CD4-positive, alpha-beta T cell (primary cell): ENCODE data around the gene REEP1. TPM values are rescaled to one million over a fixed set of nuclear protein-coding genes. Genes with fewer than 3 reads are reported as not detected.

ENCODE experiments used
- ATAC-seq: fragments of 200-7000 bp; cut with Tn5 transposase; one replicate; pipeline ENCODE4 v1.10.0; 2022; ENCODE audit warnings: mild to moderate bottlenecking; ENCODE audit not compliant: poor library complexity
- CTCF ChIA-PET: fragments of 350-600 bp; sonication (Branson Sonifier 250); formaldehyde crosslinking; loops from one replicate; lab custom pipeline; 2021; ENCODE audit warnings: antibody characterized with exemption, inconsistent platforms; lab: Charles Lee
- POLR2A ChIA-PET: fragments of 350-600 bp; sonication (Branson Sonifier 250); formaldehyde crosslinking; loops from one replicate; lab custom pipeline; 2021; ENCODE audit warnings: antibody characterized with exemption, inconsistent platforms; lab: Charles Lee
- DNase-seq, 14 experiments: peaks; one replicate each; pipeline ENCODE4 v3.0.0-alpha.2; 2013 to 2020; ENCODE audit warnings: mixed read lengths in 2 of 14
- H3K27ac ChIP-seq, 2 donors: one replicate each; pipeline versions ENCODE4 v1.5.1 to v1.7.0; 2013; ENCODE audit warnings: low read length in 2 of 2, low read depth in 1 of 2, mild to moderate bottlenecking in 1 of 2
- H3K27me3 ChIP-seq, 2 experiments: 1 replicate in 1 of 2; 2 replicates in 1 of 2; pipeline versions ENCODE4 v1.6.1 to v1.7.0; 2013; ENCODE audit warnings: low read length in 2 of 2, control low read depth in 1 of 2, mild to moderate bottlenecking in 1 of 2, moderate library complexity in 1 of 2; ENCODE audit not compliant: insufficient read depth in 2 of 2, control insufficient read depth in 1 of 2
- H3K36me3 ChIP-seq: one replicate; pipeline ENCODE4 v1.6.1; 2013; ENCODE audit warnings: low read length, control low read depth; ENCODE audit not compliant: insufficient read depth
- H3K4me1 ChIP-seq: one replicate; pipeline ENCODE4 v1.6.1; 2013; ENCODE audit warnings: low read length, control low read depth; ENCODE audit not compliant: insufficient read depth
- H3K4me3 ChIP-seq: one replicate; pipeline ENCODE4 v1.5.1; 2013; ENCODE audit warnings: mild to moderate bottlenecking, low read length, moderate library complexity
- H3K9me3 ChIP-seq, 2 experiments: 1 replicate in 1 of 2; 2 replicates in 1 of 2; pipeline versions ENCODE4 v1.6.1 to v1.7.0; 2013; ENCODE audit warnings: low read length in 2 of 2, mild to moderate bottlenecking in 2 of 2, control low read depth in 1 of 2, moderate library complexity in 1 of 2; ENCODE audit not compliant: control insufficient read depth in 1 of 2, insufficient read depth in 1 of 2
- H3K27ac Mint-ChIP-seq: one replicate; pipeline ENCODE4 v1.8.0; 2020; ENCODE audit warnings: mixed read lengths
- H3K27me3 Mint-ChIP-seq: one replicate; pipeline ENCODE4 v1.8.0; 2021; ENCODE audit warnings: mixed read lengths
- H3K36me3 Mint-ChIP-seq: one replicate; pipeline ENCODE4 v1.8.0; 2021; ENCODE audit warnings: low read depth, mixed read lengths
- H3K4me1 Mint-ChIP-seq: one replicate; pipeline ENCODE4 v1.8.0; 2021; ENCODE audit warnings: low read depth, mixed read lengths
- H3K4me3 Mint-ChIP-seq: one replicate; pipeline ENCODE4 v1.8.0; 2020; ENCODE audit warnings: mild to moderate bottlenecking, mixed read lengths
- H3K9me3 Mint-ChIP-seq: one replicate; pipeline ENCODE4 v1.8.0; 2020; ENCODE audit warnings: mixed read lengths
- intact Hi-C, 2 experiments: fragments of 100-400 bp; cut with DNase I in 1 of 2; cut with micrococcal nuclease in 1 of 2; formaldehyde crosslinking; loops; one replicate each; pipeline versions ENCODE4 v1.15.1 to v1.9.0; 2023 to 2025; cut with DNase I, micrococcal nuclease
- total RNA-seq, 174 experiments: library from RNA in 2 of 174; stranded (reverse) in 2 of 174; gene quantifications; one replicate each; pipeline ENCODE4 v1.2.3 and lab custom pipeline; 2021 to 2026
- TF ChIP-seq, protein P1 (sequence below): fragments of 200-600 bp; IDR thresholded peaks from one replicate; pipeline ENCODE4 v1.8.0; 2022; ENCODE audit warnings: antibody characterized with exemption, mild to moderate bottlenecking

REEP1 gene
- total RNA-seq, 2 experiments from 2014 or later = not detected

DNA sequence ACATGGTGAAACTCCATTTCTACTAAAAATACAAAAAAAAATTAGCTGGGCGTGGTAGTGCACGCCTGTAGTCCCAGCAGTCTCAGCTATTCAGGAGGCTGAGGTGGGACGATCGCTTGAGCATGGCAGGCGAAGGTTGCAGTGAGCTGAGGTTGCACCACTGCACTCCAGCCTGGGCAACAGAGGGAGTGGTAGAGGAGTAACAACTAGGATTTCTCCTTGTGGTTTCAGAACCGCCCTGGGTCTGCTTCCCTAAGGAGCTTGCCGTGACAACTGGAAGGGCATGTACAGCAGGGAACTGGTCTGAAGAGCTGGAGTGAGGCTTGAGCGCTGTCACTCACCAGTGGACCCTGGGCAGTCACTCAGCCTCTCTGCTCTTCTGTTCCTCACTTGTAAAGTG is 29.1 kb downstream of the REEP1 start:
- Histone ChIP-seq H3K27me3 (no peaks in the 10 kb centered on the region), H3K4me1 (no peaks in the 10 kb centered on the region), H3K27ac (no peak overlapping the region), H3K36me3 (no peaks in the 10 kb centered on the region), H3K9me3 (no peaks in the 10 kb centered on the region), H3K4me3 (no peak overlapping the region)
- no peak for DNase-seq
- no peak overlapping the region for H3K4me3 Mint-ChIP-seq
- H3K27me3 Mint-ChIP-seq = peaks cover 13% of the 10 kb centered on the region
- CTCF ChIA-PET = no interaction called here
- no peaks in the 10 kb centered on the region for H3K36me3 Mint-ChIP-seq
- H3K4me1 Mint-ChIP-seq = no peaks in the 10 kb centered on the region
- TF ChIP-seq, protein P1, sequence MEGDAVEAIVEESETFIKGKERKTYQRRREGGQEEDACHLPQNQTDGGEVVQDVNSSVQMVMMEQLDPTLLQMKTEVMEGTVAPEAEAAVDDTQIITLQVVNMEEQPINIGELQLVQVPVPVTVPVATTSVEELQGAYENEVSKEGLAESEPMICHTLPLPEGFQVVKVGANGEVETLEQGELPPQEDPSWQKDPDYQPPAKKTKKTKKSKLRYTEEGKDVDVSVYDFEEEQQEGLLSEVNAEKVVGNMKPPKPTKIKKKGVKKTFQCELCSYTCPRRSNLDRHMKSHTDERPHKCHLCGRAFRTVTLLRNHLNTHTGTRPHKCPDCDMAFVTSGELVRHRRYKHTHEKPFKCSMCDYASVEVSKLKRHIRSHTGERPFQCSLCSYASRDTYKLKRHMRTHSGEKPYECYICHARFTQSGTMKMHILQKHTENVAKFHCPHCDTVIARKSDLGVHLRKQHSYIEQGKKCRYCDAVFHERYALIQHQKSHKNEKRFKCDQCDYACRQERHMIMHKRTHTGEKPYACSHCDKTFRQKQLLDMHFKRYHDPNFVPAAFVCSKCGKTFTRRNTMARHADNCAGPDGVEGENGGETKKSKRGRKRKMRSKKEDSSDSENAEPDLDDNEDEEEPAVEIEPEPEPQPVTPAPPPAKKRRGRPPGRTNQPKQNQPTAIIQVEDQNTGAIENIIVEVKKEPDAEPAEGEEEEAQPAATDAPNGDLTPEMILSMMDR = no peak
- intact Hi-C loops = no loop called here
- H3K27ac Mint-ChIP-seq = no peak overlapping the region
- H3K9me3 Mint-ChIP-seq = no peaks in the 10 kb centered on the region
- POLR2A ChIA-PET = no interaction called here
- ATAC-seq = no peak

DNA sequence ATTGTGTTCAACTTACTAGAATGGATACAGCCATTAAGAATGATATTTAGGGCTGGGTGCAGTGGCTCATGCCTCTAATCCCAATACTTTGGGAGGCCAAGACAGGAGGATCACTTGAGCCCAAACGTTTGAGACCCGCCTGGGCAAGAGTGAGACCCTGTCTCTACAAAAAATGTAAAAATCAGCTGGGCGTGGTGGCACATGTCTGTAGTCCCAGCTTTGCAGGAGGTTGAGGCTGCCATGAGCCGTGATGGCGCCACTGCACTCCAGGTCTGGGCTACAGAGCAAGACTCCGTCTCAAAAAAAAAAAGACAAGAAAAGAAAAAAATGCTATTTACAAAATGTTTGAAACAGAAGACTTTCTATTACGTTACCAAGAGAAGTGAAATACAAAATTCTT is 30.0 kb downstream of the REEP1 start:
- no peaks in the 10 kb centered on the region for H3K36me3 Mint-ChIP-seq
- Histone ChIP-seq H3K9me3 (no peaks in the 10 kb centered on the region), H3K27me3 (no peaks in the 10 kb centered on the region), H3K36me3 (no peaks in the 10 kb centered on the region), H3K4me1 (no peaks in the 10 kb centered on the region), H3K27ac (no peak overlapping the region), H3K4me3 (no peak overlapping the region)
- ChIA-PET POLR2A (no interaction called here), CTCF (no interaction called here)
- ATAC-seq = no peak
- H3K9me3 Mint-ChIP-seq = no peaks in the 10 kb centered on the region
- H3K4me3 Mint-ChIP-seq = no peak overlapping the region
- no peaks in the 10 kb centered on the region for H3K4me1 Mint-ChIP-seq
- intact Hi-C loops = no loop called here
- no peak for DNase-seq
- TF ChIP-seq, protein P1 = no peak
- H3K27me3 Mint-ChIP-seq = peaks cover 15% of the 10 kb centered on the region
- no peak overlapping the region for H3K27ac Mint-ChIP-seq

DNA sequence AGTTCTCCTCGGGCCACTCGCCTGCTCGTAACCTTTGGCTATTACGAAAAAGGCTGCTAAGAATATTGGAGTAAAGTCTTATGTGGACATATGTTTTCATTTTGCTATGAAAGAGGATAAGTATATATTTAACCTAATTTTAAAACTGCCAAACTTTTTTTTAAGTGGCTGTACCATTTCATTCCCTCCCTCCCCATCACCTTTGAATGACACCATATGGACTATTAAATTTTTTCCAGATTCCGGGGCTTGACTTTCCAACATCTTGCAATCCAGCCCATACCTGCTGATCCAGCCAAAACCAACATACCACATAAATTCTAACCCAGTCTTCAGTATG is 31.5 kb downstream of the REEP1 start:
- Mint-ChIP-seq H3K4me3 (no peak overlapping the region), H3K27me3 (peaks cover 28% of the 10 kb centered on the region), H3K27ac (no peak overlapping the region), H3K9me3 (no peaks in the 10 kb centered on the region), H3K4me1 (no peaks in the 10 kb centered on the region), H3K36me3 (no peaks in the 10 kb centered on the region)
- Histone ChIP-seq H3K9me3 (no peaks in the 10 kb centered on the region), H3K27me3 (peaks cover 0 to 3% of the 10 kb centered on the region in 2 experiments), H3K4me3 (no peak overlapping the region), H3K36me3 (no peaks in the 10 kb centered on the region), H3K4me1 (no peaks in the 10 kb centered on the region), H3K27ac (no peak overlapping the region)
- ATAC-seq = no peak
- TF ChIP-seq, protein P1 = no peak
- CTCF ChIA-PET = no interaction called here
- intact Hi-C loops = no loop called here
- POLR2A ChIA-PET = no interaction called here
- DNase-seq = no peak
